AG09319 (cell line): ENCODE measurements around the gene USP20.

ENCODE experiments used
- DNase-seq: peaks from one replicate; pipeline ENCODE4 v3.0.0-alpha.2; 2010; ENCODE audit warnings: low read depth; ENCODE audit errors: extremely low read depth
- TF ChIP-seq, protein P1 (sequence below): IDR thresholded peaks from 2 replicates; pipeline ENCODE4 v1.5.1; 2011; ENCODE audit warnings: low read depth, mild to moderate bottlenecking, inconsistent platforms, low read length, moderate library complexity

Gene USP20

DNA sequence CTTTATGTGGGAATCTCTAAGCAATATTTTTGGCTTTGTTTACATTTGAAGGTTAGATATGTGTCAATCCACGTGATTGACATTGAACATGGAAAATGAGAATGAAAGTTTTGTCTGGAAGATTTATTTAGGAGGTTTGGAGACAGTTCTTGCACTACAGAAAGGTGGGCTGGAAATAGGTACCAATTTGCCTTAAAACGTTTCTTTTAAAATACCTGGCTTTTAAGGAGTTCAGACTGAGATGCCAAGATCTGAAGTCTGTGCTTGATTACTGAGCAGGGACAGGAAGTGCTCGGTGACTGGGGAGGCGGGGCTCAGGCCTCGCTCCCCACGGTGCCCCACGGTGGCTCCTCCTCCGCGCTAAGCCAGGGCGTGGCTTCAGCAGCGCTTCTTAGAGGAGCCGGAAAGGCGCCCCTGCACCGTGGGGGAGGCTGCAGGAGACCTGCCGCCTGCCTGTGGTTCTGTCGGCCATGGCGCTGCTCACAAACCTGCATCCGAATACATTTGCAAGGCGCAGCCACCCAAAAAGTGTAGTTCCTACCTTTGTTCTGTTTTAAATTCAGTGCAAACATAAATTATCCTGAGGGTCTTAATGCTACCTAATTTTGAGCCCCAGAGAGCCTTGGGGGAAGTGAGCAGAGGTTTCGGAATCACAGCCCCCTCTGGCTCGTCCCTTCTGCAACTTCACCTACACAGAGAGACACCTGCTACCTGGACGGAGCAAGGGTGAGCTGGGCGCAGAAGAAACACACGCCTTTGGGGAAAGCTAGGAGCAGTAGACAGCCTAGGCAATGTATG, 49.2 kb downstream of the USP20 start:
- TF ChIP-seq, protein P1, sequence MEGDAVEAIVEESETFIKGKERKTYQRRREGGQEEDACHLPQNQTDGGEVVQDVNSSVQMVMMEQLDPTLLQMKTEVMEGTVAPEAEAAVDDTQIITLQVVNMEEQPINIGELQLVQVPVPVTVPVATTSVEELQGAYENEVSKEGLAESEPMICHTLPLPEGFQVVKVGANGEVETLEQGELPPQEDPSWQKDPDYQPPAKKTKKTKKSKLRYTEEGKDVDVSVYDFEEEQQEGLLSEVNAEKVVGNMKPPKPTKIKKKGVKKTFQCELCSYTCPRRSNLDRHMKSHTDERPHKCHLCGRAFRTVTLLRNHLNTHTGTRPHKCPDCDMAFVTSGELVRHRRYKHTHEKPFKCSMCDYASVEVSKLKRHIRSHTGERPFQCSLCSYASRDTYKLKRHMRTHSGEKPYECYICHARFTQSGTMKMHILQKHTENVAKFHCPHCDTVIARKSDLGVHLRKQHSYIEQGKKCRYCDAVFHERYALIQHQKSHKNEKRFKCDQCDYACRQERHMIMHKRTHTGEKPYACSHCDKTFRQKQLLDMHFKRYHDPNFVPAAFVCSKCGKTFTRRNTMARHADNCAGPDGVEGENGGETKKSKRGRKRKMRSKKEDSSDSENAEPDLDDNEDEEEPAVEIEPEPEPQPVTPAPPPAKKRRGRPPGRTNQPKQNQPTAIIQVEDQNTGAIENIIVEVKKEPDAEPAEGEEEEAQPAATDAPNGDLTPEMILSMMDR = no peak
- peak; percentile 61 for DNase-seq

DNA sequence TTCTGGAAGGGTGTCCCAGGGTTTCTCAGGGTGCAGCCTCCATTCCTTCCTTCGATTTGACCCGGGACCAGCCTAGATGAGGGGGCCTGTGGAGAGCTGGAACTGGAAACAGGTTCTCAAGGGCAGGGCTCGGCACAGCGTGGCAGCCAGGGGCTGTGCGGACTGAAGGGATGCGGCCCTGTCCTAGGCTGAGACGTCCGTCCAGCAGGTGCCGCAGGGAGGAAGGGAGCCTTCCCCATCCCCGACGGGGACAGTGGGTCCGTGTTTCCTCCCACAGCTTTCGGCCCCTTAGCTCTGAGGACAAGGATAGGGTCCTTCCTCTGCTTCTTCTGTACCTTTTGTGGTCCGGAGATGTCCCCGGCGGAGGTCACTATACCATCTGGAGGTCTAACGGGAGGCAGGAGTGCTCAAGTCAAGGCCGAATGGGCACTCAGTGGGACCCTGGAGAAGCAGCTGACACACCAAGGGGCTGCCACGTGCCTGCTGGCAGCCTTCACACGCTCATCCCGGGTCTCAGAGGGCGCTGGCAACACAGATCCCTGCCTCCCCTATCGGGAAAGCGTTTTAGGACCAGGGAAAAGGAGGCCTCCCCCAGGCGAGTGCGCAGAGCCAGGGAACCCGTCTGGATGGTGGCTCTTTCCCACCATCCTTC, 49.9 kb downstream of the USP20 start:
- DNase-seq = no peak
- TF ChIP-seq, protein P1 = peak; percentile 27

DNA sequence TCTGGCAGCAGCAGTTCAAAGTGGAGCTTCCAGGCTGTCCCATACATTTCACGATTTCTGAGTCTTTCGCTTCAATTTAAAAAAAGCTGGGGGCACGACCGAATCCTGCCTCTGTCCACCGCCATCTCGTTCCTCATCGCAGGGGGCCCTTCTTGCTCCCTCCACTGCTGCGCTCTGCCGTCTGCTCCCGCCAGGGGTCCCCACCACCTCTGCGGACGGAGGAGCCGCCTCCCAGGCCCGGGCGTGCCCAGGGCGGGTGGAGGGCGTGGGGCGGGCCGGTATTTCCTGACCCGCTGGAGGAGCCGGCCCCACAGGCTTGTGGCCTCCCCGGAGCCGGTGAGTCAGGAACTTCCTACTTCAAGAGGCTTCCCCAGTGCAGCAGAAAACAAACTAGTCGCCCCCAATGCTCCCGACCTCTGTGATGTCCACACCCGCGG, 50.4 kb downstream of the USP20 start:
- DNase-seq = peak; percentile 80
- TF ChIP-seq, protein P1 = peak; percentile 98

DNA sequence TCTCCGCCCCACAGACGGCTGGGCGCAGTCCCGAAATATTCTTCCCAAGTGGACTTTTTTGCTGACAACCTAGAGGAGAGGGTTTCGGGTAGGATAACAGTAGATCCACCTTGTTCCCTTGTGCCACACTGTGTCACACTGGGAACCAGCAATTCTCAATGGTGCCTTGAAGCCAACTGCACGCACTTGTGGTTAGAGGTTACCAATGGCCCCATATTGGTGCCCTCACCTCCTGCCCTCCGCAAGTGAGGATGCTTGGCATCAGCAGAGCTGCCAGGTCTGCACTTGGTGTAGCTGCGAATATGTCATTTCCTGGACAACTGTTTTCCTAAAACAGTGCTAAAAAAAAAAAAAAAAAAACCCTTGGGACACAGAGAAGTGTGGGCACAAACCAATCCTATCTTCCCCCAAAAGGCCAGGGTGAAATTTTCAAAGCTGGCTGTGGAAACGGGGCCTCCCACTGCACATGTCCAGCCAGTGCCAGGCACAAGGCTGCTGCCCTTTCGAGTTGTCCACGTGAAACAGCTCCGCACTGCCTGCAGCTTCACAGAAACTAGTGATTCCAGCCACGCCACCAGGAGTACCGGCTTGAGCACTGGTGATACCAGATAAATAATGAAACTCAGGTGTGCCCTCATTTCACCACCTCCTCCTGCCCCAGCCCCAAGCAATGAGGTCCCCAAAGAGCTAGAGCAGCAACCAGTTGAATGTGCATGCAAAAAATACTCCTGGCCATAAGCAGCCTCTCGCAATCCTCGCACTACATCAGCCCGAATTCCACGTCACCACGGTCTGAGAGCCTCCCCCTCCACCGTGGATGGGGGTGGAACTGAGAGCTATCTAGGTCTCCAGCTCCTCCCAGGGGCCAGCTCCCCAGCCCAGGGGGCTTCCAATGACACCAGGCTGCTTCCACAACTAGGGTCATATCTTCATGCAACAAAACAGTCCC, 51.2 kb downstream of the USP20 start:
- DNase-seq = no peak
- TF ChIP-seq, protein P1 = no peak

DNA sequence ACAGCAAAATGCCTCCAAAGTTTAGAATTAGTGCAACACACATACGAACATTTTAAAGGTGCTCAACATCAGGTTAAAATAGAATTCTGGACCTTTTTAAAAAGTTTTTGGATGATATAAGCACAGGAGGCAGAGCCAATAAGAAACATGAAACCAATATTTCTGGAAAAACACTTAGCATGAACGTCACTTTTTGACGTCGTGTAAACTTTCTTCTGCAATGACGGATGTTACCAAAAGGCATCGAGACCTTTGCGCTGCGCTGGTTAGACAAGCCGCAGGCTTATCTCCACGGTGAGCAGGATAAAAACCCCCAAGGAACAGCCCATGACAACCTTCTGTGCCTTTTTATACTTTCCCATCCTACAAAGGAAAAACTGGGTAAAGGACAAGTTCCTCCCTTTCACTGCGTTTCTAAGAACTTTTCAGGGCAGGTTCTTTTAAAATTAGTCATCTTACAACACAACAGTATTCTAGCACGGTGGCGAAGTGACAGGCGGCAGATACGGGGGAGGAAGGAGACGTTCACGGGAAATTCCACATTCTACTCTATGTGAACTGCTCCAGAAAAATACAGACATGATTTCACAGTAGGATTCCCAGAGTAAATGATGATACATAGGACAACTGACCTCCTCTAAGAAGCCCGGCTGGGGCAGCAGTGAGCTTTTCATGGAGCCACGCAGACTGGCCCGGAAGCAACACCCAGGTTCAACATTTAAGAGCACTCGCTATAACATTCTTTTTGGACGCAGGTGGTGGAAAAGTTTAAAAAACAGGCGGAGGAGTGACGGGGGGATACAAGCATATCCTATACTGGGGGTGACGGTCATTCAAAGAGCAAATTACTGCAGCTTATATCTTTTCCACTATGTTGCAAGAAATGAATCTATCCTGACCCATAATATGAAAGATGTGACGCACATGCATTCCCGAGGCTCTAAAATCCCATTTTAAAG, 52.4 kb downstream of the USP20 start:
- no peak for DNase-seq
- TF ChIP-seq, protein P1 = no peak; the same call in 1 of the 2 replicates

DNA sequence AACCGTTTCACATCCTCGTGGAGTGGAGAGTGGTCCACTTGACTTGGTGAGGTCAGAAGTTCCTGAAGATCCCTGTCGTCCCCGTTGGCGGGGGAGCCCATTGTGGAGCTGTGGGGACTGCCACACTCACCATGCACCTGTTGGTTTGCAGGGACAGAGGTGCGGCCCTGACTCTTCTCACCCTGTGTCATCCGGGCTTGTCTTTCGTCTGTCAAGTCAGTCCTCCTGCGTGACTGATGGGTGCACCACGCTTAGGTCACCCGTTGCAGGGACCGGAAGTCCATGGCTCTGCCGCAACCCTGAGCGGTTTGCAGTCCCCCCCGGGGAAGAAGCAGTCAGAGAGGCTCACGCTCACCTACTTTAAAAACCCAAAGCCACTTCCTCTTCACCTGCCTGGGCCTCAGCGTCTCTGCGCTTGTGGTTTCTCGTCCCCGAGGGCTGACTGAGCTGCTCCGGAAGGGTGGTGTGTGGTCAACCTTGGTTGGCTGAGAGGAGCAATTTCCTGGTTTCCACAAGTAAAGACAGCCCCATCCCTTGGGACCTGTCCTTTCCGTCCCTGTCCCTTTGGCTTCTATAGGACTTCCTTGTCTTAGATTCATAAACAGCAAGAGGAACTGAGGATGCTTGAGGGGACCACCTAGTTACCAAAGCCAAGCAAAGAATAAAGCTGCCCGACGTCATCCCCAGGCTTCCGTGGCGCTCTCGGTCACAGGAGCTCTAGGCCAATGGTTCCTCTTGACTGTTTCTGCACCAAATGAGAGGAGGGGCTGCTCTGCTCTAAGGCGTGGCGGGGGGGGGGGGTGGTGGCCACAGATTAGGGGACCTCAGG, 53.2 kb downstream of the USP20 start:
- TF ChIP-seq, protein P1 = no peak
- DNase-seq = no peak
